Endothelial cell of umbilical vein (primary cell): ENCODE measurements around the gene COCH. TPM values are rescaled to one million over a fixed set of nuclear protein-coding genes. Genes with fewer than 3 reads are reported as not detected.

Source experiments
- BruUV-seq: library from RNA; stranded (reverse); fragments of 400-500 nt; replicated peaks from 2 replicates; lab custom pipeline; 2021; lab: Mats Ljungman, UMichigan
- CTCF ChIA-PET: fragments of 300-600, 350-600 bp; sonication (Branson Sonifier 250); formaldehyde crosslinking; loops from one replicate; lab custom pipeline; 2021; ENCODE audit warnings: antibody characterized with exemption, inconsistent platforms; lab: Charles Lee
- POLR2A ChIA-PET: fragments of 300-600, 350-600 bp; sonication (Branson Sonifier 250); formaldehyde crosslinking; loops from one replicate; lab custom pipeline; 2021; ENCODE audit warnings: antibody characterized with exemption, inconsistent platforms; lab: Charles Lee
- DNase-seq: peaks from one replicate; pipeline ENCODE4 v3.0.0-alpha.2; 2011; ENCODE audit warnings: low read depth, low spot score
- FAIRE-seq: peaks from 2 replicates; lab custom pipeline; 2011; peaks lifted over from hg19 to GRCh38; lab: Jason Lieb, UNC
- H2AFZ ChIP-seq: 2 replicates; pipeline ENCODE4 v1.6.0; 2012; ENCODE audit warnings: low read depth, low read length, control low read depth, inconsistent platforms
- H3K27ac ChIP-seq: 2 replicates; pipeline ENCODE4 v1.5.1; 2011; ENCODE audit warnings: low read depth, mild to moderate bottlenecking, control low read depth, low read length, moderate library complexity; ENCODE audit not compliant: insufficient read depth
- H3K27me3 ChIP-seq, 2 experiments: 2 replicates each; pipeline versions ENCODE4 v1.6.0 to v1.6.1; 2011; ENCODE audit warnings: low read length in 2 of 2, mixed read lengths in 1 of 2; ENCODE audit not compliant: control insufficient read depth in 2 of 2, insufficient read depth in 2 of 2
- H3K36me3 ChIP-seq, 2 experiments: 2 replicates in 1 of 2; 3 replicates in 1 of 2; pipeline ENCODE4 v1.5.1; 2011; ENCODE audit warnings: low read length in 2 of 2, mild to moderate bottlenecking in 1 of 2, moderate library complexity in 1 of 2; ENCODE audit not compliant: control insufficient read depth in 2 of 2, insufficient read depth in 2 of 2; ENCODE audit errors: extremely low read depth in 1 of 2
- H3K4me1 ChIP-seq: 3 replicates; pipeline ENCODE4 v1.5.1; 2011; ENCODE audit warnings: mild to moderate bottlenecking, low read length; ENCODE audit not compliant: control insufficient read depth, insufficient read depth; ENCODE audit errors: extremely low read depth
- H3K4me2 ChIP-seq: 2 replicates; pipeline ENCODE4 v1.6.1; 2011; ENCODE audit warnings: low read length, control low read depth, mixed read lengths; ENCODE audit not compliant: insufficient read depth
- H3K4me3 ChIP-seq, 3 experiments: fragments of 200-600 bp in 1 of 3; sonication (generic), shearing (Covaris generic) in 1 of 3; replicated peaks in 1 of 3; 2 replicates each; pipeline ENCODE4 v1.5.1; 2011 to 2016; ENCODE audit warnings: control low read depth in 3 of 3, low read length in 3 of 3, mild to moderate bottlenecking in 2 of 3, inconsistent platforms in 1 of 3, low read depth in 1 of 3, moderate library complexity in 1 of 3; ENCODE audit not compliant: insufficient read depth in 1 of 3
- H3K79me2 ChIP-seq: 2 replicates; pipeline ENCODE4 v1.6.0; 2012; ENCODE audit warnings: low read length, inconsistent platforms; ENCODE audit not compliant: control insufficient read depth, insufficient read depth
- H3K9ac ChIP-seq: replicated peaks from 2 replicates; pipeline ENCODE3; 2011; ENCODE audit warnings: low read length, control low read depth; ENCODE audit not compliant: insufficient read depth; ENCODE audit errors: extremely low read depth
- H3K9me1 ChIP-seq: replicated peaks from 3 replicates; pipeline ENCODE4 v1.6.0; 2011; ENCODE audit warnings: mild to moderate bottlenecking, low read length; ENCODE audit not compliant: control insufficient read depth, insufficient read depth; ENCODE audit errors: extremely low read depth
- H3K9me3 ChIP-seq: replicated peaks from 2 replicates; pipeline ENCODE4 v1.5.1; 2012; ENCODE audit warnings: low read length, inconsistent platforms; ENCODE audit not compliant: control insufficient read depth, insufficient read depth
- H4K20me1 ChIP-seq: replicated peaks from 2 replicates; pipeline ENCODE3; 2011; ENCODE audit warnings: mild to moderate bottlenecking, low read length; ENCODE audit not compliant: control insufficient read depth, insufficient read depth; ENCODE audit errors: extremely low read depth
- EZH2 ChIP-seq: IDR thresholded peaks from 2 replicates; pipeline ENCODE4 v1.6.1; 2012; ENCODE audit warnings: borderline replicate concordance, low read depth, mild to moderate bottlenecking, moderate library complexity, low read length, inconsistent platforms; ENCODE audit not compliant: severe bottlenecking
- FOS ChIP-seq: IDR thresholded peaks from 2 replicates; pipeline ENCODE4 v1.6.1; 2011; ENCODE audit warnings: mild to moderate bottlenecking, low read length, moderate library complexity, borderline replicate concordance; ENCODE audit not compliant: insufficient read depth
- GATA2 ChIP-seq: IDR thresholded peaks from 2 replicates; pipeline ENCODE4 v1.7.0; 2011; ENCODE audit warnings: low read depth, mild to moderate bottlenecking, moderate library complexity, mixed read lengths, low read length; ENCODE audit not compliant: insufficient read length, insufficient read depth
- JUN ChIP-seq: IDR thresholded peaks from 2 replicates; pipeline ENCODE4 v1.6.1; 2011; ENCODE audit warnings: borderline replicate concordance, low read depth; ENCODE audit not compliant: insufficient read length, insufficient read depth
- MYC ChIP-seq: IDR thresholded peaks from one replicate; pipeline ENCODE4 v1.6.1; 2011; ENCODE audit warnings: mild to moderate bottlenecking, low read depth, low read length
- POLR2A ChIP-seq: IDR thresholded peaks from 2 replicates; pipeline ENCODE4 v1.6.1; 2012; ENCODE audit warnings: low read depth, mild to moderate bottlenecking, control low read depth, low read length
- POLR2AphosphoS5 ChIP-seq: IDR thresholded peaks from 2 replicates; pipeline ENCODE4 v1.6.1; 2012; ENCODE audit warnings: low read depth, mild to moderate bottlenecking, control low read depth, low read length, moderate library complexity; ENCODE audit not compliant: insufficient read depth
- dilution Hi-C: fragments of 300-500 bp; cut with MboI; formaldehyde crosslinking; loops from one replicate; pipeline ENCODE4 v1.15.0; 2019; ENCODE audit warnings: low sequenced_read_pairs; ENCODE audit not compliant: extremely low pct_ligation_motif_present
- intact Hi-C: fragments of 100-400 bp; cut with micrococcal nuclease; formaldehyde crosslinking; loops from one replicate; pipeline ENCODE4 v1.10.0; 2022
- polyA plus RNA-seq, 4 experiments: library from polyadenylated mRNA; depleted of rRNA in 3 of 4; stranded (reverse) in 3 of 4; unstranded in 1 of 4; fragments of >200 nt; gene quantifications; 2 replicates each; pipeline versions ENCODE4 v1.2.1 to v1.2.3, GENCODE V29; 2011 to 2012; ENCODE audit warnings: missing spikeins in 1 of 4
- total RNA-seq: library from RNA; stranded (reverse); gene quantifications from 2 replicates; pipeline ENCODE4 v1.2.3, GENCODE V29; 2021
- TF ChIP-seq, protein P1 (sequence below): IDR thresholded peaks from 2 replicates; pipeline ENCODE4 v1.6.1; 2011; ENCODE audit not compliant: insufficient read depth, insufficient read length
- TF ChIP-seq, protein P2 (sequence below), 2 donors: IDR thresholded peaks; 1 replicate in 1 of 2; 2 replicates in 1 of 2; pipeline ENCODE4 v1.5.1; 2011; ENCODE audit warnings: low read length in 2 of 2, mild to moderate bottlenecking in 2 of 2, moderate library complexity in 2 of 2, control low read depth in 1 of 2, inconsistent platforms in 1 of 2, low read depth in 1 of 2; ENCODE audit not compliant: insufficient read depth in 1 of 2; ENCODE audit errors: extremely low read depth in 1 of 2

COCH gene
- total and polyA plus RNA-seq, 2 donors (not counting 3 experiments of a cell fraction or from before 2014, with no cell fraction given), result 0.87 to 1.9 TPM

DNA sequence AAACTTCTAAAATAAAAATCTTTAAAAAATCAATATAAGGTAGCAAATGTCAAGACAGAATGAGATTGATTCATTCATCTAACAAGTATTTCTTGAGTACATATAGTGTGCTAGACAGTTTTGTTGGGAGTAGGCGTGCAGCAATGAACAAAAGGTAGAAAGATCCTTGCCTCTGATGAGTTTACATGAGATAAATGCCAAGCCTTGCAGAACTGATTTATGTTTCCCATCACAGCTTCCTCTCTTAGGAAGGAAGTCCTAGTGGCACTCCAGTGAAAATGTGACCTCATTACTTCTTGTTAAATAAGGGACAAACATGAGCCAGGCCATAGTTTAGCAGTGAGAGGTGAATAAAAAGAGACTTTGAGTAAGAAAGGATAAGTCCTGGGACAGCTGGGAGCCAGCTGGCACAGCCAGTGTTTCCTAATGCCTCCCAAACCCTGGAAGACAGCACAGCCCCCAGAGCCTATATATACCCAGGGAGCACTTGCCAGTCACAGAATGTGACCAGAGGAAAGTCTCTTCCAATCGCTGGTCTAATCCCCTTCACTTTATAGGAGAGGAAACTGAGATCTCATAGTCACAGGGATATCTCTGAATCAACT lies 4.7 kb upstream of the COCH start:
- BruUV-seq, result no TSS peak
- Histone ChIP-seq H3K4me3 (no peak overlapping the region), H3K4me2 (no peak overlapping the region), H3K9me1 (no peaks in the 10 kb centered on the region), H3K27ac (no peak overlapping the region), H3K9ac (no peak overlapping the region), H3K27me3 (peaks cover 23 to 34% of the 10 kb centered on the region in 2 experiments), H4K20me1 (no peaks in the 10 kb centered on the region), H3K4me1 (peaks cover 5% of the 10 kb centered on the region), H3K79me2 (no peaks in the 10 kb centered on the region), H3K9me3 (no peaks in the 10 kb centered on the region), H3K36me3 (no peaks in the 10 kb centered on the region), H2AFZ (no peak overlapping the region)
- intact Hi-C loops, result loop anchor here (5.0 kb wide), 1 partner anchor 488 kb away; no protein-coding TSS in a partner anchor
- CTCF ChIA-PET, result no interaction called here
- TF ChIP-seq, protein P1, sequence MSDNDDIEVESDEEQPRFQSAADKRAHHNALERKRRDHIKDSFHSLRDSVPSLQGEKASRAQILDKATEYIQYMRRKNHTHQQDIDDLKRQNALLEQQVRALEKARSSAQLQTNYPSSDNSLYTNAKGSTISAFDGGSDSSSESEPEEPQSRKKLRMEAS, result no peak
- TF ChIP-seq POLR2AphosphoS5 (no peak), EZH2 (no peak), JUN (no peak), POLR2A (no peak), FOS (no peak), GATA2 (no peak), MYC (no peak)
- TF ChIP-seq, protein P2, sequence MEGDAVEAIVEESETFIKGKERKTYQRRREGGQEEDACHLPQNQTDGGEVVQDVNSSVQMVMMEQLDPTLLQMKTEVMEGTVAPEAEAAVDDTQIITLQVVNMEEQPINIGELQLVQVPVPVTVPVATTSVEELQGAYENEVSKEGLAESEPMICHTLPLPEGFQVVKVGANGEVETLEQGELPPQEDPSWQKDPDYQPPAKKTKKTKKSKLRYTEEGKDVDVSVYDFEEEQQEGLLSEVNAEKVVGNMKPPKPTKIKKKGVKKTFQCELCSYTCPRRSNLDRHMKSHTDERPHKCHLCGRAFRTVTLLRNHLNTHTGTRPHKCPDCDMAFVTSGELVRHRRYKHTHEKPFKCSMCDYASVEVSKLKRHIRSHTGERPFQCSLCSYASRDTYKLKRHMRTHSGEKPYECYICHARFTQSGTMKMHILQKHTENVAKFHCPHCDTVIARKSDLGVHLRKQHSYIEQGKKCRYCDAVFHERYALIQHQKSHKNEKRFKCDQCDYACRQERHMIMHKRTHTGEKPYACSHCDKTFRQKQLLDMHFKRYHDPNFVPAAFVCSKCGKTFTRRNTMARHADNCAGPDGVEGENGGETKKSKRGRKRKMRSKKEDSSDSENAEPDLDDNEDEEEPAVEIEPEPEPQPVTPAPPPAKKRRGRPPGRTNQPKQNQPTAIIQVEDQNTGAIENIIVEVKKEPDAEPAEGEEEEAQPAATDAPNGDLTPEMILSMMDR (IDR thresholded peaks at IDR 0.05; ENCODE audit: extremely low read depth in 1 of 2, insufficient read depth in 1 of 2, low read depth in 1 of 2, low read length in 2 of 2), result no peak
- dilution Hi-C loops, result no loop called here
- POLR2A ChIA-PET, result no interaction called here
- DNase-seq (no peak), FAIRE-seq (no peak)
